Activated naive CD8-positive, alpha-beta T cell treated with anti-CD3 and anti-CD28 coated beads for 36 hours (primary cell): ENCODE measurements around the gene RXRG. TPM values are rescaled to one million over a fixed set of nuclear protein-coding genes. Genes with fewer than 3 reads are reported as not detected.

Experiments
- DNase-seq: peaks from one replicate; pipeline ENCODE4 v3.0.0; 2021
- H3K27ac Mint-ChIP-seq: one replicate; pipeline ENCODE4 v1.8.0; 2022; ENCODE audit warnings: mild to moderate bottlenecking, moderate library complexity, mixed read lengths
- H3K27me3 Mint-ChIP-seq: one replicate; pipeline ENCODE4 v1.8.0; 2022; ENCODE audit warnings: mild to moderate bottlenecking, mixed read lengths
- H3K36me3 Mint-ChIP-seq: one replicate; pipeline ENCODE4 v1.8.0; 2021; ENCODE audit warnings: mild to moderate bottlenecking, mixed read lengths
- H3K4me1 Mint-ChIP-seq: one replicate; pipeline ENCODE4 v1.8.0; 2021; ENCODE audit warnings: mixed read lengths
- H3K4me3 Mint-ChIP-seq: one replicate; pipeline ENCODE4 v1.8.0; 2022; ENCODE audit warnings: mild to moderate bottlenecking, moderate library complexity, mixed read lengths
- H3K9me3 Mint-ChIP-seq: one replicate; pipeline ENCODE4 v1.8.0; 2022; ENCODE audit warnings: mixed read lengths
- total RNA-seq, 2 experiments: library from RNA; stranded (reverse); gene quantifications; one replicate each; pipeline ENCODE4 v1.2.3, GENCODE V29; 2021

Gene RXRG
- total RNA-seq, 2 experiments from 2014 or later, result 0.10 TPM; not detected in 1

- Mint-ChIP-seq H3K9me3 (no peaks in the 10 kb centered on the region), H3K36me3 (no peaks in the 10 kb centered on the region), H3K27me3 (peaks cover 77% of the 10 kb centered on the region), H3K4me1 (peaks cover 20% of the 10 kb centered on the region), H3K27ac (no peak overlapping the region), H3K4me3 (peak overlapping the region; percentile 74)
- no peak for DNase-seq
Measured at GRCh38 chr1:165376041-165376810, 68.7 kb downstream of the RXRG start.

DNA sequence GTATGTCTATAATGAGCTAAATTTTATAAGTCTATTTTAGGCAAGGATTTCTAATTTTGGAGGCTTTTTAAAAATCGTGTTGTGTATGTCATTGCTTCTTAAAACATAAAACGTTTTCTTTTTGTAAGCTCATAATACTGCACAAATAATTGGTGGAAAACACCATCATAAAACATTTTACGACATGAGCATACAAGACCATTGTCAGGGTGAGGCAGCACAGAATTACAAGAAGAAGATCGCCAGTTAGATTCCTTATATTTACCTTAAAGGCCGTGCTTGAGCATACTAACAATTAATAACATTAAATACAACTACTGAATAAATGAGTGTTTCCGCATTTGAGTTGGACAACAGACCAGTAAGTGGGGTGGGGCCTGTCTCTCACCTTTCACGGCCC, 69.3 kb downstream of the RXRG start:
- H3K36me3 Mint-ChIP-seq, result no peaks in the 10 kb centered on the region
- no peaks in the 10 kb centered on the region for H3K9me3 Mint-ChIP-seq
- DNase-seq, result no peak
- H3K27me3 Mint-ChIP-seq, result peaks cover 83% of the 10 kb centered on the region
- peaks cover 20% of the 10 kb centered on the region for H3K4me1 Mint-ChIP-seq
- peak overlapping the region; percentile 35 for H3K4me3 Mint-ChIP-seq
- no peak overlapping the region for H3K27ac Mint-ChIP-seq

- Mint-ChIP-seq H3K4me3 (no peak overlapping the region), H3K4me1 (peaks cover 14% of the 10 kb centered on the region)
Measured at GRCh38 chr1:165371588-165372225, 73.2 kb downstream of the RXRG start.

GRCh38 chr1:165369255-165369848, 75.6 kb downstream of the RXRG start:
- H3K4me1 Mint-ChIP-seq, result no peaks in the 10 kb centered on the region
- peaks cover 82% of the 10 kb centered on the region for H3K27me3 Mint-ChIP-seq
- H3K36me3 Mint-ChIP-seq, result no peaks in the 10 kb centered on the region
- no peaks in the 10 kb centered on the region for H3K9me3 Mint-ChIP-seq
- no peak overlapping the region for H3K4me3 Mint-ChIP-seq
- no peak overlapping the region for H3K27ac Mint-ChIP-seq
- DNase-seq, result peak; percentile 45

More at GRCh38 chr1:165371588-165372225, 73.2 kb downstream of the RXRG start:
- H3K9me3 Mint-ChIP-seq, result no peaks in the 10 kb centered on the region
- H3K27ac Mint-ChIP-seq, result no peak overlapping the region
- peaks cover 91% of the 10 kb centered on the region for H3K27me3 Mint-ChIP-seq
- no peaks in the 10 kb centered on the region for H3K36me3 Mint-ChIP-seq
- no peak for DNase-seq

DNA sequence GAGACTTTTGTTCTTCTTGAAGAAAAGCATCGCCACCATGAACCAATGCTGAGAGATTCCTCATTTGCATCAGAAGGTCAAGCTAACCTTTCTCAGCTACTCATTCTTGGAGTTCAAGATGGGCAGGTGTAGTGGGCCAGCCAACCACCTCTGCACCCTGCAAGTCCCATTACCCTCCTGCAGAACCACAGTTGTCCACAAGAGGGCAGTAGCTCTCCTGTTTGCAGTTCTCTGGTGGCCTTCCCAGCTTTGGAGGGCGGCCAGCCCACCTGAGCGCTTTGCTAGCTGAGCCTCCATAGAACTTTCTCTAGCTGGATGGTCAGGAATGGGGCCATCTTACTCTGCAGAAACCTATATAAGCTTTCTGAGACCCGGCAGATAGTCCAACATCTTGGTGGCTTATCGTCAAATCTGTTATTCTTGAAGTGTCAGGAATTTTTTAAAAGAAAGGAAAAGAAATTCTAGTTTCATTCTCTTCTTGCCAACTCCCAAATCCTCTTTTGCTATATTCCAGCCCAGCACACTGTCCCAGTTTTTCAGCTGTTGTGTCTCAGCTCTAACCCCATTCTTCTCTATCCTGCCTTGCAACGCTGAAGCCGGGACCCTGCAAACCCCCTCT, 77.4 kb downstream of the RXRG start:
- Mint-ChIP-seq H3K9me3 (no peaks in the 10 kb centered on the region), H3K4me3 (no peak overlapping the region), H3K27me3 (peaks cover 70% of the 10 kb centered on the region), H3K27ac (no peak overlapping the region), H3K4me1 (no peaks in the 10 kb centered on the region), H3K36me3 (no peaks in the 10 kb centered on the region)
- peak; percentile 73 for DNase-seq

- no peak for DNase-seq
- Mint-ChIP-seq H3K36me3 (no peaks in the 10 kb centered on the region), H3K4me1 (no peaks in the 10 kb centered on the region), H3K4me3 (no peak overlapping the region), H3K9me3 (no peaks in the 10 kb centered on the region), H3K27me3 (peaks cover 56% of the 10 kb centered on the region), H3K27ac (no peak overlapping the region)
Measured at GRCh38 chr1:165365341-165365740, 79.6 kb downstream of the RXRG start.

GRCh38 chr1:165364568-165365133, 80.3 kb downstream of the RXRG start:
- Mint-ChIP-seq H3K36me3 (no peaks in the 10 kb centered on the region), H3K27me3 (peaks cover 59% of the 10 kb centered on the region), H3K4me1 (no peaks in the 10 kb centered on the region), H3K27ac (no peak overlapping the region), H3K9me3 (no peaks in the 10 kb centered on the region), H3K4me3 (no peak overlapping the region)
- no peak for DNase-seq

- no peaks in the 10 kb centered on the region for H3K36me3 Mint-ChIP-seq
- peaks cover 14% of the 10 kb centered on the region for H3K4me1 Mint-ChIP-seq
- H3K27ac Mint-ChIP-seq, result no peak overlapping the region
- DNase-seq, result no peak
- H3K4me3 Mint-ChIP-seq, result no peak overlapping the region
- no peaks in the 10 kb centered on the region for H3K9me3 Mint-ChIP-seq
- peaks cover 84% of the 10 kb centered on the region for H3K27me3 Mint-ChIP-seq
Measured at GRCh38 chr1:165356876-165357275, 88.0 kb downstream of the RXRG start.

GRCh38 chr1:165355977-165356811, 88.7 kb downstream of the RXRG start, which contains the start of gene LMX1A:
TSS of gene LMX1A (minus strand) at chr1:165356715. CDS start at chr1:165355559, 1,156 bp downstream.
- H3K36me3 Mint-ChIP-seq, result no peaks in the 10 kb centered on the region
- H3K27ac Mint-ChIP-seq, result no peak within 1 kb of the TSS
- no peak within 1 kb of the TSS for H3K4me3 Mint-ChIP-seq
- H3K9me3 Mint-ChIP-seq, result no peaks in the 10 kb centered on the region
- no peak for DNase-seq
- H3K27me3 Mint-ChIP-seq, result peaks cover 91% of the 10 kb centered on the region
- peaks cover 14% of the 10 kb centered on the region for H3K4me1 Mint-ChIP-seq

GRCh38 chr1:165355139-165355976, 89.6 kb downstream of the RXRG start:
- DNase-seq, result no peak
- Mint-ChIP-seq H3K9me3 (no peaks in the 10 kb centered on the region), H3K4me3 (peak overlapping the region; percentile 14), H3K36me3 (no peaks in the 10 kb centered on the region), H3K27me3 (peaks cover 94% of the 10 kb centered on the region), H3K27ac (no peak overlapping the region), H3K4me1 (peaks cover 14% of the 10 kb centered on the region)

DNA sequence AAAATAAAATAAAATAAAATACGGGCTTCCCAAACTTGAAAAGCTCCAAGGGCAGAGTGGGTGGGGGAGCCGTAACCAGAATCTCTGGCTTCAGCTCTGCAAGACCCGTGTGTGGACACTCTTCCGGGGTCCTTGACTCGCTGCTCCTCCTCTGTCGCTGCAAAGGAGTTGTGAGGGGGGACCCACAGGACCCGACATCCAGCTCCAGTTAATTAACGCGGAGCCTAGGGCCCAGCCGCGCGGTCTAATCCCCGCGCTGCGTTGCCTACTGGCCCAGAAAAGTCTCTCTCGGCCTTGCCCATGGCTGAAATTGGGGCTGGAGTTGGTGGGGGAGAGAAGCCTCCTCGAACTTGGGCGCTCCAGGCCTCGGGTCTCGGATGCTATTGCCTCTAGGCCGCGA, 90.2 kb downstream of the RXRG start:
- no peaks in the 10 kb centered on the region for H3K36me3 Mint-ChIP-seq
- H3K27me3 Mint-ChIP-seq, result peaks cover 94% of the 10 kb centered on the region
- peaks cover 14% of the 10 kb centered on the region for H3K4me1 Mint-ChIP-seq
- H3K27ac Mint-ChIP-seq, result no peak overlapping the region
- H3K9me3 Mint-ChIP-seq, result no peaks in the 10 kb centered on the region
- no peak overlapping the region for H3K4me3 Mint-ChIP-seq
- no peak for DNase-seq

- Mint-ChIP-seq H3K9me3 (no peaks in the 10 kb centered on the region), H3K4me3 (no peak overlapping the region), H3K36me3 (no peaks in the 10 kb centered on the region), H3K4me1 (peaks cover 14% of the 10 kb centered on the region), H3K27me3 (peaks cover 95% of the 10 kb centered on the region), H3K27ac (no peak overlapping the region)
- no peak for DNase-seq
Measured at GRCh38 chr1:165353731-165354671, 90.9 kb downstream of the RXRG start.
